ENCODE results near the gene IL11.
"Not testable (repeated sequence)": the region's sequence is repeated elsewhere in the genome, so short reads cannot be mapped to it uniquely, and the experiment has no call there.

The IL11 gene
- total RNA-seq, result 0 to 0.35 (median 0) reads per million in 4 experiments

DNA sequence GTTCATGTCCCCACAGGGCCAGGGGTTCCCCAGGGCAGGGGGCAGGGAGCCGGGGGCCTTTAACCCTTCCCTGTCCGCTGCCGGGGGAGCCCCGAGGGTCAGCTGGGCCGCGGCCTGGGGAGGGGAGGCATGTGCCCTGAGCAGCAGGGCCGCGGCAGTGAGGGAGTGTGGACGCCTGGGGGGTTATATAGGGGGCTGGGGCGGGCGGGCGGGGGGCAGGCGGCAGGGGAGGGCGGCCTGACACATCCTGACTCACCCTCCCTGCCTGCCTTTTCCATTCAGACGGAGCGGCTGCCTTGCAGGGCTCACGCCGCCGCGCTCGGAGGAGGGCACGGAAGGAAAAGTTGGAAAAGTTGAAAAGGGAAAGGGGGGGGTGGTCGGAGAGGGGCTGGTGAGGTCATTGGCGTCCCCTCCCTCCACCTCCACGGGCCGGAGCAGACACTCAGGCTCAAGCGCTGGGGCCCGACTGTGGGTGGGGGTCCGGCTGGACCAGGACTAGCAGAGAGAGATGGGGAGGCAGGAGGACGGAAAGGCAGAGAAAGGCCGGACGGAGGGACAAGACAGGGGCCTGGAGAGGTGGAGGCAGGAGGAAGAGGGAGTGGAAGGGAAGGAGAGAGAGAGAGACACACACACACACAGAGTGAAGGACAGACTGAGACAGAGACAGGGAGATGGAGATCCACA, at the start of gene IL11:
Gene IL11 (minus strand): TSS at position 159 of the 684 bp plus-strand sequence. CDS start 153 bp downstream, at position 6.
- DNase-seq, result no peak

DNA sequence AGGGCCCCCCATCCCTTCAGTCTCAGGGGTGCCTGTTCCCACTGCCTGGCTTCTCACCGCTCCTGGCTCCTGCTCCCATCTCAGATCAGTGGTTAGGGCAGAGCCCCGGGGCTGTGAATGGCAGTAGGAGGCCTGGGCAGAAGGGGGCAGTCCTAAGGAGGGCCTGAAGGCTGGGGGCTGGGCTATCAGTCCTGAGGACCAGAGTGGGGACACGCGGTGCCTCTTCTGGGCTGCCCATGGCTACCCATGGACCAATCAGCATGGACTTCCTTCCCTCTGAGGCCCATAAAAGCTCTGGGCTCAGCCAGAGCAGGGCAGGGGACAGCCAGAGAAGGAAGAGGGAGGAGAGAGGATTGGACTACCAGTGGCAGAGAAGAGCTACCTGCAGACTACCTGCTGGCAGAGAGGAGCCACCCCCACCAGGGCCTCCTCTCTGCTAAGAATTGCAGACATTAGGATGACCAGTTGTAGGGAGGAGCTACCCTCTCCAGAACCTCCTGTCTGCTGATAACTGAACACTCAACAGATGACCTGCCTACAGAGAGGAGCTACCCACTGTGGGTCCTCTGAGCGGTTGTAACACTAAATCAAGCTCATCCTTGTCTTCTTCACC, 49.5 kb upstream of the IL11 start:
- DNase-seq, result no peak

DNA sequence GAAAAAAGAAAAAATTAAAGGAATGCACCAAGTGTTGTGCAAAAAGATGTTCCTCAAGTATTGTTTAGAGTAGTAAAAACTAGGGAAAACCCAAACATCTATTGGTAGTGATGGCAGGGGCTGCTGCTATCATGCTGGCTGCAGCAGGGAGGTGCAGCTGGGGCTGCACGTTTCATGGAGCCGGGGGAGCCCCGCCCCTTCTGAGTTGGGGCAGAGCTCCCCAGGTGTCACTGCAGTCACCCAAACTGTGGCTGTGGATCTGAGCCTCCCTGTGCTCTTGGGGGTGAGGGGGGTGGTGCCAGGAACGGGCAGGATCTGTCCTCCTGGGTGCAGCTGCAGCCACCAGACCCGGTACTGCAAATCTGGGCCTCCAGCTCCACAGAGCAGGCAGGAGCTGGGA, 48.8 kb upstream of the IL11 start:
- no peak for DNase-seq

DNA sequence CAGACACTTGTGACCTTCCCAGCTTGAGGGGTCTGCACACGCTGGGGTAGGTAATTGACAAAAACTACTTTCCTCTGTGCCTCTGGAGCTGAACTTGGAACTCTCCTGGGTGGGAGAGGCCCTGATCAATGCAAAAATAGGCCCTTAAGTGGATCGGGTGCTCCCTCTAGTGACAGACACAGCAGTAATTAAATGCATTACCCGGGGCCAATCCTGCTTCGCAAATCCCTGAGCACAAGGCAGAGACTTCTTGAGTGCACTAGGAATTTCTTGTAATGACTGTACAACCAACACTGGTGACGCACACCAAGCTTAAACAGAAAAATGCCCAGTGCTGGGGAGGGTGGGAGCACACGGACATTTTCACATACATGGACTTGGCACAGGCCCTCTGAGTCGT, 47.9 kb upstream of the IL11 start:
- peak; percentile 29 for DNase-seq

DNA sequence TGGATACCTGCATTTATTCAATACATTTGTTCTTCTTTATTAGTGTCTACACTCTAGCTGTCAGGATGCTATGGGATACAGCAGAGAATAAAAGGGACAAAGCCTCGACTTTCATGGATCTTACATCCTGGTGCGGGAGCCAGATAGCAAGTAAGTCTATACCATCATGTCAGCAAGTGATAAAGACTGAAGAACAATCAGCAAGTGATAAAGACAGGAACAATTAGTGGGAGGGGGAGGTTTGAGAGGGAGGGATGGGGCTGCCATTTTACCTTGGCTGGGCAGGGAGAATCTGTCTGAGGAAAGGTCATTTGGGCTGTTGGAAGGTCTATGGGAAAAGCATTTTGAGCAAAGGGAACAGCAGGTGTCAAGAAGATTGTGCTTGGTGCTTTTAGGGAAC, 39.9 kb upstream of the IL11 start:
- DNase-seq, result no peak

DNA sequence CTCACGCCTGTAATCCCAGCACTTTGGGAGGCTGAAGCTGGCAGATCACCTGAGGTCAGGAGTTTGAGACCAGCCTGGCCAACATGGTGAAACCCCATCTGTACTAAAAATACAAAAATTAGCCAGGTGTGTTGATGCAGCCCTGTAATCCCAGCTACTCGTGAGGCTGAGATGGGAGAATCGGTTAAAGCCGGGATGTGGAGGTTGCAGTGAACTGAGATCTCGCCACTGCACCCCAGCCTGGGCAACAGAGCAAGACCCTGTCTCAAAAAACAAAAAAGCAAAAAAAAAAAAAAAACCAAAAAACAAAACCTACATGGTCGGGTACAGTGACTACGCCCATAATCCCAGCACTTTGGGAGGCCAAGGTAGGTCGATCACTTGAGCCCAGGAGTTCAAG, 38.9 kb upstream of the IL11 start:
- DNase-seq, result not testable (repeated sequence)

DNA sequence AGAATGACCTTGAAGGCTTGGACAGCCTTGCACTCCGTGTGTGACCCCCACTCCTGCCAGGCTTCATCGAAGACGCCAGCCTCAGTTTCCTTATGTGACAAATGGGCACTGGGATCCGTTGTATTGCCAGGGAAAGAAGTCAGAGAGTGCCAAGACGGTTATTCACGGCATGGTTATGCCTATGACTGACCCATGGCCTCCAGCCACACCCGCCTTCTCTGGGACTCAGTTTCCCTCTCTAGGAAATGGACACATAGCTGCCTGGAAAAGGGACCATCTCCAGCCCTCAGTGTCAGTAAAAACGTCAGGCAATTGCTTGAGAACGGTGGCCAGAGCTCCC, 38.2 kb upstream of the IL11 start:
- no peak for DNase-seq

DNA sequence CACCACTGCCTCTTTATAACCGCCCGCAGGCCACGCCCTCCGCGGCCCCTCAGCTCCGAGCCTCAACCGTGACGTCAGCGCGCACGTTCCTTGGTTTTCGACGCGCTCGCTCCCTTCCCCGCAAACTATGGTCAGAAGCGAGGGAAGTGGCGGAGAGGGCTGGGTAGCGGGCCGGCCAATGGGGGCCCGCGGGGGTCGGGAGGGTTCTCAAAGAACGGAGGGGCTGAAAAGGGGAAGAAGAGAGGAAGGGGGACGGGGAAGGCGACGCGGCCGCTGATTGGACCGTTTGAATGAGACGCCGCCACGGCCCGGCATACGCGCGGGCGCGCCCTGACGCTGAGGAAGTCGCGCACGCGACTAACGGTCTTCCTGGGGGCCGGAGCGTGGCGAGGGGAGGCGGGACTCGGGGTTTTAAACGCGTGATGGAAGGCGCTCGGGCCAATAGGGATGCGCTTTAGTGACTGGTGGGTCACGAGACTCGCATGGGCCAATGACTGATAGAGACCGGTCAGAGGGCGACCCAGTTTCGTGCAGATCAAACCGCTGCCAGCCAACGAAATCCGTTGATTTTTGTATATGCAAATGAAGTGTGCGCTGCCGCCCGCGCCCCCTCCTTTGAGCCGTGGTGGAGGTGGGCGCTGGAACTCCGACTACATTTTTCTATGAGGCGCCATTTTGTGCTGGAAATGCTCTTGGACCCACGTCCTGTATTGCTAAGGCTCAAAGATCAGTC, 37.7 kb upstream of the IL11 start:
- peak; percentile 95 for DNase-seq

DNA sequence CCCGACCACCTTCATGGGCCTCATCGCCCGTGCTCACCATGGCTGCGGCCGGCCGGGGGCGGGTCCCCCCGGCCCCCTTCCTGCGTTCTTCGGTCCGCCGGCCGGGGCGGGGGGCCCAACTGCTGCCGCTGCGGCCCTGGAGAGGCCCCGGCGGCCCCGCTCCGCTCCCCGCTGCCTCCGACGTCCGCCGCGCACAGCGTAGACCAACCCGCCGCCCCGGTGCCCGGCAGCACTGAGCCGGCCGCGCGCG, 37.2 kb upstream of the IL11 start, which contains the start of gene UBE2S:
Gene UBE2S (minus strand): TSS at position 239 of the 250 bp plus-strand sequence. CDS start 199 bp downstream, at position 40.
- DNase-seq, result not testable (repeated sequence)

DNA sequence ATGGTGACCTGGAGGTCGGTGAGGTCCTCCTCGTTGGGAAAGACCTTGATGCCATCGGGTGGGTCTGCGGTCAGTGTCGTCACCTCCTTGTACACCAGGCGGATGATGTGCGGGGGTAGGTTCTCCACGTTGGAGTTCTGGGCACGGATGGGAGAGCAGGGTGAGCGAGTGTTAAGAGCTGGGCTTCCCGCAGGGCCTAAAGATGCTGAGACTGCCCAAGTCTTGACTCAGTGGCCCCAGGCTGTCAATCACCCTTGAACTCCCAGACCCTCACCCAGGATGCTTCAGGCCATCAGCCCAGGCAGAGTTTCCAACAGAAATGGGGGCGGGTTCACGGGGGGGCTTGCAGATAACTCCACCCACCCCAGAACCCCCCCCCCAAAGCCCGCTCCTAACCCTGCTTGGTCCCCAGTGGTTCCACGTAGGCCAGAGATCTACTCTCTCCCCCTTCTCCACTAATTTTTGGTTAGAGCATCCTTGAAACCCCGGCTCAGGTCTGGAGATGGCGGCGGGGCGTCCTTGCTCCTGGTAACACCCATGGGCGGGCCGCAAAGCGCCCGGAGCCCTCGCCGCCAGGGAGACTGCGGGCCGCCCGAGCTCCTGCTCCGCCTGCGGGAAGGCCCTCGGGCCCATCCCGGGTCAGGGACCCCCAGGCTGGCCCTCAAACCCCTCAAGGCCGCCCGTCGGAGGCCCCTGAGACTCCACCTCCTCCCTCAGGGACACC, 36.7 kb upstream of the IL11 start:
- peak; percentile 50 for DNase-seq

DNA sequence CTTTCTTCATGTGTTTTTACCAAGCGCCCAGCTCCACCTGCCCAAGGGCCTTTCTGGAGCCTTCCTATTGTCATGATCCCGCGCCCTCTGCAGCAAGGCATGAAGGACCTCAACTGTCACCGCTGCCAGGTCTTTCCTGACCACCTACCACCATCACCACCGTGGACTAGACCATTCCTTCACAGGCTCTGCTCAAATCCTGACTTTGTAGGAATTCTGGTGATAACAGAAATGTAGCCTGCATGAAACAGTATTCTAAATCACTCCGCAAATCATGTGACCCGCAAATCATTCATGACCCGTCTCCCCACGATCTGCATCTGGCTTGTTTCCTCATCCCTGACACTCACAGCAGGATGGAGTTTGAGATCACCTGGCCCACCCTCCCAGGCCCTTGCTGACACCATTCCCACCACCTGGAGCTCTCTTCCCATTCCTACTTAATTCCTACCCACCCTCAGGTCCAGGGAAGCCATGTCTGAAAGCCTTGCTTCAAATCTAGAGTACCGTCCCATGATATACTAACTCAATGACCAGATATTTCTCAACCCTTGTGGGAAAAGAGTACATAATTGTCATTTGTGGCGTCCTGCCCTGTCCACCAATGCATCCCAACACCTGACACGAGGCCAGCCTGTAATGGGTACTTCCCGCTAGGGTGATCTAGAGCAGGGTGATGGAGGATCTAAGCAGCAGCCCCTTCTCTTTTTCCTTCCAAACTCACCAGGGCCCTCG, 36.0 kb upstream of the IL11 start:
- no peak for DNase-seq

DNA sequence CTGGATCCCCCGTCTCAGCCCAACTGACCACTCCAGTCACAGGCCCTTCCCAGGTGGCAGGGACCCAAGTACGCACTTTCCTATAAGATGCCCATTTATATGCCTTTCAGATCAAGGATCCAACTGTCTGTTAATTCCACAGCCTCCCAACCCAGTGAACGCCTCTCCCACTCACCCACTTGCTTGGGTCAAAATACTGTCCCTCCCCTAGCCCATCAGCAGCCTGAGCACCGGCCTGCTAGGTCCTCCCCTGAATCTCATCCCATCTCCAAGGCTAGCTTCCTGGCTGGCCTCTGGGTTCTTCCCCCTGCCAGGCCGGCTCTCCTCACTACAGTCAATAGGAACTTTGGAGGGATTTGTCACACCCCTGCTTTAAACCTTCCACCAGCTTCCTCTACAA, 35.4 kb upstream of the IL11 start:
- DNase-seq, result no peak

DNA sequence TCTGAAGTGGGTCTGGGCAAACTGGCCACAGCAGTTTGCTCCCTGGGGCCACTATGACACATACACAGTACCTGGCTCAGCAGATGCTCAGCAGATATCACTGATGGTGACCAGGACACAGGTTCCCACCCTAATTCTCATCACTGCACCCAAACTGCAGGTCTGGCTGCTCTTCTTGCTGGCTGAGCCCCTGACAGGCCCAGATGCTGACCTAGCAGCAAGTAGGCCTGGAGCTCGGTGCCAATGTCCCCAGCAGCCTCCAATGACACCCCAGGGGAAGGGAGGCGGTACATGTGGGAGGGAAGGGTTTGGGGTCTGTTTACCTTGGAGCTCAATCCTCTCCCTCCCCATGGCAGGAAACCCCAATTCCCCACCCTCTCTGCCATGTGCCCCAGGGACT, 32.2 kb upstream of the IL11 start:
- no peak for DNase-seq

DNA sequence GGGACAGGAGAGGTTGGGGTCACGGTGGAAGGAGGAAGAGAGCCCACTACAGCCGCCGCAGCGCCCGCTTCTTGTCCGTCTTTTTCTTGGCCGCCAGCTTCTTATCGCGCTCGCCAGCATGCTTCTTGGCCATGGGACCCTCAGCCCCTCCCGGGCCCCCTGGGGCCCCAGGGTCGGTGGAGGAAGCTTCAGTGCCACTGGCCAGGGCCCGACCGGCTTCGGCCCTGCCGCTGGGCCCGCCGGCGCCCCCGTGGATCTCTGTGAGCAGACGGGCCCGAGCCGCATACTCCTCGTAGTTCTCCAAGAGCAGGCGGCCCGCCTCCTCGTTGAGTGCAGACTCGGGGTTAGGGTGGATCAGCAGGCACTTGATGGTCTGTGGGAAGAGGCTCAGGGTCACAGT, 31.1 kb upstream of the IL11 start:
- DNase-seq, result not testable (repeated sequence)

DNA sequence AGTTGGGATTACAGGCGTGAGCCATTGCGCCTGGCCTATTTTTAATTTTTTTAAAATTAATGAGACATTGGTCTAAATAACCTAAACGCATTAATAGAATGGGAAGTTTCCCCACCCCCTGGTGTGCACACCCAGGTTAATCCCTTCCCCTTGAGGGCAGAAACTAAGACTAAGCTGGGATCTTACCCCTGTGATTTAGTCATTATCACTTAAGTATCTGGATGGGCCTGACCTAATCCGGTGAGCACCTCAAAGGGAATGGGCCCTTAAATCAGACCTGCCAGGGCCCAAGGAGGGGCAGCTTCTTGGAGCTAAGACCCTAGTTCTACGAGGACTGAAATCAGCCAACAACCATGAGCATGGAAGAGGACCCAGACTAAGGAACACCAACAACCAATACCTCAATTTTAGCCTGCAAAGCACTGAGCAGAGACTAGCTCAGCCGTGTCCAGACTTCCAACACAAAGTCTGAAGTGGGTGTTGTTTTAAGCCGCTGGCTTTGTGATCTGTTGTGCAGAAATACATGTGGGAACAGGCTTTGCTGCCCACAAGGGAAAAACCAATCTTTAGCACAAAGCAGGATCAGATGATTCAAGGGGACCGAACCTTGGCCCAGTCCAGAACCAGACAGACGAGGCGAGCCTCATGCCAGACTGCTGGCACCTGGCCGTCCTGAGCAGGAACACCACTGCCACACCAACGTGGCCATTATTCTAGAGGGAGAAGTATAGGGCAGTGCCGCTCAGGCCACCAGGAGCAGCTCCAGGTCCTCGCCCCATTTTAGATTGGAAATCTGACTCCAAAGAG, 30.2 kb upstream of the IL11 start:
- DNase-seq, result no peak

DNA sequence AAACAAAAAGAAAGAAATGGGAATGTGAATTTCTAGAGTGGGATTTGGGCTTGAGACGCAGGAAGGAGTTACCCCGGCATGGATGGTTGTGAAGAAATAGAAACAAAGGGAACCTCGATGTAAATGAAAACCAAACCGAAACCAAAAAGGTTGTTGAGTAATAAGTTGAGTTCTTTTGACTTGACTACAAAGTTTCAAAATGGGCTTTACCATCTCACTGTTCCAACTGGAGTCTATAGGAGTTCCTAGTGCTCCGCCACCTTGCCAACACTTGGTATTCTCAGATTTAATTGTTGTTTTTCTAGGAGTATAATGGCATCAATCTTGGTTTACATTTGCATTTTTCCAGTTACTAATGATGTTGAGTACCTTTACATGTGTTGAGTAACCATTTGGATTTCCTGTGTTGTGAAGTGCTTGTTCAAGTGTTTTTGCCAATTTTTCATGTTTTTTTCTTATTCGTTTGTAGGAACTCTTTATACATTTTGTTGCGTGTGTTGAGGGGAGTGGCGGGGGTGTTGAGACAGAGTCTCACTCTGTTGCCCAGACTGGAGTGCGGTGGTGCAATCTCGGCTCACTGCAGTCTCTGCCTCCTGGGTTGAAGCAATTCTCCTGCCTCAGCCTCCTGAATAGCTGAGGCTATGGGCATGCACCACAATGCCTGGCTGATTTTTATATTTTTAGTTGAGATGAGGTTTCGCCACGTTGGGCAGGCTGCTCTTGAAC, 28.1 kb upstream of the IL11 start:
- DNase-seq, result no peak

DNA sequence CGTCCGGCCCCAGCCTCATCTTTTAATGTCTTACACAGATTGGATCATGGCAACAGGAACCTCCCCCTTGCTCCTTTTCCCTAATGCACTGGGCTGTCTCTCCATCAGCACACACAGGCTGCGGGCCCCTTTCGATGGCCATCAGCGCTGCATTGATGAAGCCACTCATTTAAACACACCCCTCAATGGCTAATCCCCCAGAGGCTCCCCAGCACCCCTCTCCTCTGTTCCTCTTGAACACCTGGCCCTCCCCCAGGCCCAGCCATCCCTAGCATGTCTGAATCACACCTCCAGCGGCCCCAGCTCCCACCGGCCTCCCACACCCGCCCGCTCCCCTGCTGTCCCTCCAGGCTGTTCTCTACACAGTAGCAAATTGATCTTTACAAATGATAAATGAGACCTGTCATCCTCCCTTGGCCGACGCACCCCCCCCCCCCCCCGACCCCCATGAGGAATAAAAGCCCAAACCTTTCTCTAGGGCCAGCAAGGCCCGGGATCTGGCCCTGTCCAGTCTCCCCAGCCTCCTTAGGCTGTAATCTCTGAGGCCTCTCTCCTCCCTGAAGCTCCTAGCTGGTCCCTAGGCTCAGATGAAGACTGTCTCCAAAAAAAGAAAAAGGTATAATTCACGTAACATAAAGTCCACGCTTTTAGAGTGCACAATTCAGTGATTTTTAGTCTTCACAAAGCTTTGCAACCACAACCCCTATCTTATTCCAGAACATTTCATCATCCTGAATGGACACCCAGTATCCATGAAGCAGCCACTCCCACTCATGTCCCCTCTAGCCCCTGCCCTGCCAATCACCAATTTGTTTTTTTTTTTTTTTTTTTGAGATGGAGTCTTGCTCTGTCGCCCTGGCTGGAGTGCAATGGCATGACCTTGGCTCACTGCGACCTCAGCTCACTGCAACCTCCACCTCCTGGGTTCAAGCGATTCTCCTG, 22.8 kb upstream of the IL11 start:
- DNase-seq, result no peak

DNA sequence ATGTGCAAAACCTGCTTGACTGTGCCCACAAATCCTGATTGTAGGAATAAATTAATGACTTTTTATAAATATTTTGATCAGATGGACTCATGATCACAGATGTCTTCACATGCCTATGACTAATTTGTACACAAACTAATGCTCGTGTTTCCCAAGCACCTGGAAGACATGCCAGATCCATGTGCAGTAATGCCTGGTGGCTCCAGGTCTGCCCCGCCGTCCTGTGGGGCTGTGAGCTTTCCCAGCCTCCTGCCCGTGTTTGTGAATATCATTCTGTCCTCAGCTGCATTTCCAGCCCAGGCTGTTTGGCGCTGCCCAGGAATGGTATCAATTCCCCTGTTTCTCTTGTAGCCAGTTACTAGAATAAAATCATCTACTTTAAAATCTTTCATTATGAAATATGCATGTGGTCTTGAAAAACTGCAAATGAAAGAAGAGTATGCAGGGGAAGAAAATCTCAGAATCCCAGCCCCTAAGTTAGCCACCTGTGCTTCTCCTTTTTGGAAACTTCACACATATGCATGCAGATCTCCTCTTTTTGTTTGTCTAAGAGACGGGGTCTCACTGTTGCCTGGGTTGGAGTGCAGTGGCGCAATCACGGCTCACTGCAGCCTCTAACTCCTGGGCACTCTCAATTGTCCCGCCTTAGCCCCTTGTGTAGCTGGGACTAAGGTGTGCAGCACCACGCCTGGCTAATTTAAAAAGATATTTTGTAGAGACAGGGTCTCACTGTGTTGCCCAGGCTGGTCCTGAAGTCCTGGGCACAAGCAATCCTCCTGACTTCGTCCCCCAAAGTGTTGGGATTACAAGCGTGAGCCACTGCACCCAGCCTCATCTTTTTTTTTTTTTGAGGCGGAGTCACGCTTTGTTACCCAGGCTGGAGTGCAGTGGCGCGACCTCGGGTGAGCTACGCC, 21.7 kb upstream of the IL11 start:
- no peak for DNase-seq

DNA sequence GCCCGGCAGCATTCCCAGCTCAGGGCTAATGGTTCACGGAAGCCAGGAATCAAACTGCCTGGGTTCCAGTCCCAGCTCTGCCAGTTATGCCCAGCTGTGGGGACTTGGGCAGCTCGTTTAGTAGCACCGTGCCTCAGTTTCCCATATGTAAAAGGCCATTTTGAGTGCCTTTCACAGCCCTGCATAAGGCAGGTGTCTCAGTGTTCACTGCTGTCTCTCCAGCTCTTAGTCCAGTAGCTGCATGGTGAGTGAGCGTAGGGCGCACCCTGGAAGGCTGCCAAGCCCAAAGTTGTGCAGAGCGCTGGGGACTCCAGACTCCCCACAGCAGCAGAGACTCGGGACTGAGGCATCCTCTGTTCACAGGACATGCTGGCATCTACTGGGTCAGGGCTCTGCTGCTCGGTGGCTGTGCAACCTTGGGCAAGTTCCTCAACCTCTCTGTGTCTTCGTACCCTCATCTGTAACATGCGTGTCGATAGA, 21.0 kb upstream of the IL11 start:
- no peak for DNase-seq
